AG04449 (cell line): ENCODE data around the gene MPO.

Source experiments
- CTCF ChIA-PET: fragments of 350-600 bp; formaldehyde crosslinking; extraction: SDS; loops from one replicate; lab custom pipeline; 2021; ENCODE audit warnings: antibody characterized with exemption; lab: Yijun Ruan, JAX
- POLR2A ChIA-PET: fragments of 400-600, 350-600 bp; formaldehyde crosslinking; extraction: SDS; loops from one replicate; lab custom pipeline; 2020; ENCODE audit warnings: antibody characterized with exemption, inconsistent platforms; lab: Yijun Ruan, JAX
- DNase-seq: peaks from one replicate; pipeline ENCODE4 v3.0.0-alpha.2; 2010; ENCODE audit warnings: low read depth, low spot score
- H3K4me3 ChIP-seq: 2 replicates; pipeline ENCODE4 v1.5.1; 2011; ENCODE audit warnings: low read depth, mild to moderate bottlenecking, control low read depth, low read length
- CTCF ChIP-seq: IDR thresholded peaks from one replicate; pipeline ENCODE4 v1.5.1; 2011; ENCODE audit warnings: mild to moderate bottlenecking, moderate library complexity, low read length, control low read depth, inconsistent platforms; ENCODE audit not compliant: insufficient read depth; ENCODE audit errors: missing control alignments

Gene MPO

GRCh38 chr17:58229881-58230280 lies 50.9 kb downstream of the MPO start:
- CTCF ChIA-PET = interaction anchor here (1.0 to 5.9 kb wide), 3 partner anchors 10 to 20 kb away, joined by 3 to 44 read pairs (median 16); partner anchors contain the start of gene MKS1
- TF ChIP-seq CTCF = no peak
- no peak overlapping the region for H3K4me3 ChIP-seq
- POLR2A ChIA-PET = no interaction called here
- no peak for DNase-seq

GRCh38 chr17:58229384-58229783 lies 51.4 kb downstream of the MPO start:
- no peak for TF ChIP-seq CTCF
- no peak for DNase-seq
- POLR2A ChIA-PET = no interaction called here
- no peak overlapping the region for H3K4me3 ChIP-seq
- CTCF ChIA-PET = interaction anchor here (1.0 to 5.9 kb wide), 3 partner anchors 10 to 20 kb away, joined by 3 to 44 read pairs (median 16); partner anchors contain the start of gene MKS1

- ChIA-PET POLR2A (no interaction called here), CTCF (interaction anchor here (1.3 to 5.9 kb wide), 3 partner anchors 9 to 21 kb away, joined by 7 to 44 read pairs (median 16); partner anchors contain the start of genes LPO and MKS1)
- DNase-seq = no peak
- H3K4me3 ChIP-seq = no peak overlapping the region
- no peak for TF ChIP-seq CTCF
These were observed 52.1 kb downstream of the MPO start for GRCh38 chr17:58228679-58229078.

- POLR2A ChIA-PET = no interaction called here
- no peak overlapping the region for H3K4me3 ChIP-seq
- CTCF ChIA-PET = interaction anchor here (1.3 to 5.9 kb wide), 3 partner anchors 8 to 22 kb away, joined by 7 to 44 read pairs (median 16); partner anchors contain the start of genes LPO and MKS1
- TF ChIP-seq CTCF = no peak
- DNase-seq = no peak
These were observed 53.0 kb downstream of the MPO start for GRCh38 chr17:58227733-58228132.

- POLR2A ChIA-PET = no interaction called here
- TF ChIP-seq CTCF = no peak
- peak; percentile 28 for DNase-seq
- H3K4me3 ChIP-seq = no peak overlapping the region
- CTCF ChIA-PET = interaction anchor here (3.7 kb wide), 1 partner anchor 26 kb away, joined by 19 read pairs; no protein-coding TSS in a partner anchor
These were observed 56.4 kb downstream of the MPO start for GRCh38 chr17:58224315-58224714.
